CD8-positive, alpha-beta memory T cell (primary cell): ENCODE results near the gene TEKTIP1. TPM values are rescaled to one million over a fixed set of nuclear protein-coding genes. Genes with fewer than 3 reads are reported as not detected.
"Not testable (repeated sequence)": the region's sequence is repeated elsewhere in the genome, so short reads cannot be mapped to it uniquely, and the experiment has no call there.

Experiments
- CTCF ChIA-PET: fragments of 350-600 bp; sonication (Branson Sonifier 250); formaldehyde crosslinking; loops from one replicate; lab custom pipeline; 2021; ENCODE audit warnings: antibody characterized with exemption; lab: Charles Lee
- POLR2A ChIA-PET: fragments of 350-600 bp; sonication (Branson Sonifier 250); formaldehyde crosslinking; loops from one replicate; lab custom pipeline; 2021; ENCODE audit warnings: antibody characterized with exemption; lab: Charles Lee
- DNase-seq, 5 donors: peaks; one replicate each; pipeline versions ENCODE4 v3.0.0 to v3.0.0-alpha.2; 2020 to 2022; ENCODE audit warnings: mixed read lengths in 1 of 5
- H3K27ac ChIP-seq: one replicate; pipeline ENCODE4 v1.7.0; 2013; ENCODE audit warnings: low read depth, mild to moderate bottlenecking, low read length, moderate library complexity
- H3K27me3 ChIP-seq: 2 replicates; pipeline ENCODE4 v1.7.0; 2013; ENCODE audit warnings: low read length, mild to moderate bottlenecking; ENCODE audit not compliant: insufficient read depth, poor library complexity, severe bottlenecking
- H3K36me3 ChIP-seq: 2 replicates; pipeline ENCODE4 v1.7.0; 2013; ENCODE audit warnings: mild to moderate bottlenecking, low read length, moderate library complexity; ENCODE audit not compliant: insufficient read depth
- H3K4me1 ChIP-seq: 2 replicates; pipeline ENCODE4 v1.7.0; 2013; ENCODE audit warnings: mild to moderate bottlenecking, low read length, moderate library complexity; ENCODE audit not compliant: insufficient read depth
- H3K4me3 ChIP-seq: 2 replicates; pipeline ENCODE4 v1.7.0; 2013; ENCODE audit warnings: mild to moderate bottlenecking, low read length
- H3K9me3 ChIP-seq: 2 replicates; pipeline ENCODE4 v1.7.0; 2013; ENCODE audit warnings: mild to moderate bottlenecking, low read length
- H3K27ac Mint-ChIP-seq, 8 donors: one replicate each; pipeline ENCODE4 v1.8.0; 2020 to 2021; ENCODE audit warnings: mixed read lengths in 8 of 8, mild to moderate bottlenecking in 6 of 8, inconsistent platforms in 3 of 8, moderate library complexity in 3 of 8
- H3K27me3 Mint-ChIP-seq, 2 donors: one replicate each; pipeline ENCODE4 v1.8.0; 2020 to 2021; ENCODE audit warnings: mixed read lengths in 2 of 2, mild to moderate bottlenecking in 1 of 2, moderate library complexity in 1 of 2
- H3K36me3 Mint-ChIP-seq, 3 donors: one replicate each; pipeline ENCODE4 v1.8.0; 2020 to 2021; ENCODE audit warnings: mixed read lengths in 3 of 3, inconsistent platforms in 1 of 3, mild to moderate bottlenecking in 1 of 3
- H3K4me1 Mint-ChIP-seq, 3 donors: one replicate each; pipeline ENCODE4 v1.8.0; 2020 to 2021; ENCODE audit warnings: mixed read lengths in 3 of 3, inconsistent platforms in 1 of 3, mild to moderate bottlenecking in 1 of 3
- H3K4me3 Mint-ChIP-seq, 7 donors: one replicate each; pipeline ENCODE4 v1.8.0; 2020 to 2021; ENCODE audit warnings: mixed read lengths in 7 of 7, mild to moderate bottlenecking in 6 of 7, moderate library complexity in 4 of 7, inconsistent platforms in 2 of 7
- H3K9me3 Mint-ChIP-seq, 5 donors: one replicate each; pipeline ENCODE4 v1.8.0; 2020 to 2022; ENCODE audit warnings: mixed read lengths in 5 of 5, mild to moderate bottlenecking in 3 of 5, moderate library complexity in 2 of 5, inconsistent platforms in 1 of 5
- polyA plus RNA-seq: library from polyadenylated mRNA; unstranded; fragments of 300-500 nt; fragmentation: Illumina TruSeq; gene quantifications from one replicate; pipeline ENCODE4 v1.2.3, GENCODE V29; 2021
- total RNA-seq, 2 experiments: library from RNA; stranded (reverse); gene quantifications; one replicate each; pipeline ENCODE4 v1.2.3, GENCODE V29; 2021

Gene TEKTIP1
- total and polyA plus RNA-seq, 3 experiments from 2014 or later = 0.38 to 1.2 (median 1.0) TPM

- POLR2A ChIA-PET = no interaction called here
- no peaks in the 10 kb centered on the region for H3K27me3 Mint-ChIP-seq
- H3K27ac Mint-ChIP-seq = peak overlapping the region in 1 of 8 donors; percentile 38
- H3K4me3 Mint-ChIP-seq = no peak overlapping the region
- H3K27ac ChIP-seq = no peak overlapping the region
- no peaks in the 10 kb centered on the region for H3K36me3 ChIP-seq
- no peak overlapping the region for H3K4me3 ChIP-seq
- CTCF ChIA-PET = interaction anchor here (1.4 to 1.5 kb wide), 2 partner anchors 10 to 31 kb away, joined by 5 to 7 read pairs; partner anchors contain the start of gene GIPC3
- no peaks in the 10 kb centered on the region for H3K27me3 ChIP-seq
- peaks cover 15% of the 10 kb centered on the region for H3K4me1 ChIP-seq
- H3K9me3 ChIP-seq = no peaks in the 10 kb centered on the region
- H3K4me1 Mint-ChIP-seq = peaks cover 14 to 22% (median 20%) of the 10 kb centered on the region in 3 donors
- peaks cover 0 to 14% (median 2%) of the 10 kb centered on the region in 3 donors for H3K36me3 Mint-ChIP-seq
- no peak for DNase-seq
- peaks cover 0 to 2% (median 0%) of the 10 kb centered on the region in 5 donors for H3K9me3 Mint-ChIP-seq
Observed at GRCh38 chr19:3575949-3576673, 37.1 kb downstream of the TEKTIP1 start.

GRCh38 chr19:3576696-3577443 is 37.9 kb downstream of the TEKTIP1 start:
- Histone ChIP-seq H3K27ac (no peak overlapping the region), H3K4me1 (peaks cover 14% of the 10 kb centered on the region), H3K27me3 (no peaks in the 10 kb centered on the region), H3K36me3 (no peaks in the 10 kb centered on the region), H3K4me3 (no peak overlapping the region), H3K9me3 (no peaks in the 10 kb centered on the region)
- Mint-ChIP-seq H3K4me3 (no peak overlapping the region), H3K27me3 (no peaks in the 10 kb centered on the region), H3K4me1 (peaks cover 11 to 17% (median 16%) of the 10 kb centered on the region in 3 donors), H3K36me3 (peaks cover 0 to 14% (median 2%) of the 10 kb centered on the region in 3 donors), H3K27ac (no peak overlapping the region), H3K9me3 (peaks cover 0 to 2% (median 0%) of the 10 kb centered on the region in 5 donors)
- CTCF ChIA-PET = no interaction called here
- no peak for DNase-seq
- POLR2A ChIA-PET = no interaction called here

GRCh38 chr19:3577723-3578344 is 38.9 kb downstream of the TEKTIP1 start:
- Mint-ChIP-seq H3K4me1 (peaks cover 6 to 11% (median 8%) of the 10 kb centered on the region in 3 donors), H3K36me3 (peaks cover 0 to 14% (median 2%) of the 10 kb centered on the region in 3 donors), H3K27me3 (no peaks in the 10 kb centered on the region), H3K4me3 (peak overlapping the region in 1 of 7 donors; percentile 48), H3K9me3 (peaks cover 0 to 2% (median 0%) of the 10 kb centered on the region in 5 donors), H3K27ac (no peak overlapping the region)
- Histone ChIP-seq H3K36me3 (no peaks in the 10 kb centered on the region), H3K27me3 (no peaks in the 10 kb centered on the region), H3K27ac (no peak overlapping the region), H3K4me1 (peaks cover 8% of the 10 kb centered on the region), H3K4me3 (no peak overlapping the region), H3K9me3 (no peaks in the 10 kb centered on the region)
- ChIA-PET CTCF (interaction anchor here (0.8 to 1.5 kb wide), 4 partner anchors 22 to 33 kb away, joined by 3 read pairs; no protein-coding TSS in a partner anchor), POLR2A (interaction anchor here (0.6 kb wide), 2 partner anchors 534 to 1636 kb away, joined by 3 to 5 read pairs; no protein-coding TSS in a partner anchor)
- DNase-seq = no peak

GRCh38 chr19:3578390-3578789 is 39.4 kb downstream of the TEKTIP1 start:
- H3K9me3 ChIP-seq = no peaks in the 10 kb centered on the region
- ChIA-PET CTCF (interaction anchor here (0.8 to 1.5 kb wide), 4 partner anchors 22 to 33 kb away, joined by 3 read pairs; no protein-coding TSS in a partner anchor), POLR2A (interaction anchor here (0.6 kb wide), 2 partner anchors 534 to 1637 kb away, joined by 3 to 5 read pairs; no protein-coding TSS in a partner anchor)
- peaks cover 6% of the 10 kb centered on the region for H3K4me1 ChIP-seq
- Mint-ChIP-seq H3K36me3 (peaks cover 0 to 14% (median 2%) of the 10 kb centered on the region in 3 donors), H3K27me3 (no peaks in the 10 kb centered on the region), H3K4me1 (peaks cover 6 to 11% (median 8%) of the 10 kb centered on the region in 3 donors), H3K27ac (no peak overlapping the region), H3K9me3 (peaks cover 0 to 2% (median 0%) of the 10 kb centered on the region in 5 donors), H3K4me3 (no peak overlapping the region)
- no peak for DNase-seq
- no peaks in the 10 kb centered on the region for H3K36me3 ChIP-seq
- no peak overlapping the region for H3K27ac ChIP-seq
- no peak overlapping the region for H3K4me3 ChIP-seq
- H3K27me3 ChIP-seq = no peaks in the 10 kb centered on the region

GRCh38 chr19:3580156-3580934 is 41.4 kb downstream of the TEKTIP1 start:
- Histone ChIP-seq H3K27ac (no peak overlapping the region), H3K4me3 (no peak overlapping the region), H3K27me3 (no peaks in the 10 kb centered on the region), H3K9me3 (no peaks in the 10 kb centered on the region), H3K4me1 (no peaks in the 10 kb centered on the region), H3K36me3 (no peaks in the 10 kb centered on the region)
- H3K9me3 Mint-ChIP-seq = peaks cover 0 to 2% (median 0%) of the 10 kb centered on the region in 5 donors
- no peaks in the 10 kb centered on the region for H3K27me3 Mint-ChIP-seq
- peaks cover under 1% of the 10 kb centered on the region in 3 donors for H3K4me1 Mint-ChIP-seq
- ChIA-PET POLR2A (no interaction called here), CTCF (interaction anchor here (0.6 kb wide), 1 partner anchor 818 kb away, joined by 3 read pairs; no protein-coding TSS in a partner anchor)
- no peak for DNase-seq
- H3K4me3 Mint-ChIP-seq = peak overlapping the region in 1 of 7 donors; percentile 45
- H3K27ac Mint-ChIP-seq = peak overlapping the region in 2 of 8 donors; percentile 17 to 26
- H3K36me3 Mint-ChIP-seq = peaks cover 0 to 8% (median 1%) of the 10 kb centered on the region in 3 donors

GRCh38 chr19:3581792-3582191 is 42.8 kb downstream of the TEKTIP1 start:
- DNase-seq, POLR2A ChIA-PET, H3K4me1 ChIP-seq, H3K9me3 ChIP-seq, H3K27me3 ChIP-seq, H3K27me3 Mint-ChIP-seq, H3K36me3 ChIP-seq, H3K27ac ChIP-seq, H3K36me3 Mint-ChIP-seq, H3K27ac Mint-ChIP-seq, H3K4me1 Mint-ChIP-seq, H3K9me3 Mint-ChIP-seq, H3K4me3 Mint-ChIP-seq, H3K4me3 ChIP-seq: not testable (repeated sequence)
- CTCF ChIA-PET = interaction anchor here (0.8 kb wide), 1 partner anchor 42 kb away, joined by 4 read pairs; no protein-coding TSS in a partner anchor
